Stimulated activated CD8-positive, alpha-beta memory T cell treated with anti-CD3 and anti-CD28 coated beads, Interleukin-2, amount 100 ng/mL, for 1 hour (primary cell): ENCODE data around the gene VAMP8.
"Not testable (repeated sequence)": the region's sequence is repeated elsewhere in the genome, so short reads cannot be mapped to it uniquely, and the experiment has no call there.

ENCODE experiments used
- DNase-seq, 2 donors: peaks; one replicate each; pipeline ENCODE4 v3.0.0-alpha.2; 2020; ENCODE audit warnings: low read depth in 2 of 2

Gene VAMP8

DNA sequence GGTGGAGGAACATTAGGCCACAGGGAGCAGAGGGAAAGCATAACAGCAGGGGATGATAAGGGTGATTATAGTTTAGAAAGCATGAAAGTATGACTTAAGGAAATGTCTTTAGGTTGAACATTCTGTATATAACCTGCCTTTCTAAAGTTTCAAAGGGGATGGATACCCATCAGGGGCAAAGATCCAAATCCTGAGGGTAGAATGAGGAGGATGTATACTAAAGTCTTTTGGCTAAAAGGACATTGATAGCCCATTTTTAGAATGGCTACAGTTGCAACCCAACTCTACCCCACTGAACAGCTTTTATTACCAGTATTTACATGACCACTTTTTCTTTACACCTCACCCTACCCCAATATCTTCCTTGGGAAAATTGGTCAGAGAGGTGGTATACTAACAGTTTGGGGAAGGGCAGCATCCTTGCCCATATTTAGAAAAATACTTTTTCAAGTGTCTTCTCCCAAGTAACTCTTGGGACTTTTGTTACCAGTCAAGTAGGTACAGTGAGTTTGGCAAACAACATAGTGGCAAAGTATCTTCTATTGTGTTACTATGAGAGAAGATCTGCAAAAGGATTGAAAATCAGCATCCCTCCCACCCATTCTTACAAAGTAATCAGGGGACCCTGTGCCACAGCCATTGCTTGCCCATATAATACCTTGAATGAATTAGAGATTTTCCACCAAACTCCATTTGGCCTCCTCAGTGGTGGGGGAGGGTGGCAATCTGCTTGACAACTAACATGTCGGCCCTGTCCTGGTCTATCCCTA, 30.1 kb upstream of the VAMP8 start:
- DNase-seq: no peak

GRCh38 chr2:85547859-85548607, 29.4 kb upstream of the VAMP8 start:
- DNase-seq: no peak

- DNase-seq: no peak
Measured at GRCh38 chr2:85548608-85548900, 28.8 kb upstream of the VAMP8 start.

GRCh38 chr2:85549095-85549494, 28.3 kb upstream of the VAMP8 start:
- DNase-seq: no peak

DNA sequence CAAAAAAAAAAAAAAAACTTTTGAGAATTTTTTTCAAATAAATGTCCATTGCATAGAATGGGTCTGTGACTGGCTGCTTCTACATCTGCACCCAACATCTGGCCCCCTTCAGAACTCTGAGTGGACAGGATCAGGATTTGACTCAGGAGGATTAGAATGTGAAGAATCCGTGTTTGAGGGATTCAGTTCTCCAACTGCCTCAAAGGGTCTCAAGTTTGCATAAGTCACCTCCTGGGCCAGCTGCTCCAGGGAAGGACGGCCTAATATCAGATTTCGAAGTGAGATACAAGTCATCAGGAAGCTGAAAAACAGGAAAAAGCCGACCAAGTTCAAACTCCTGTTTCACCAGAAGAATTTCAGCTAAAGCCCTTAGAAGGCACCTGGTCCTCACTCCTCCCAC, 27.6 kb upstream of the VAMP8 start:
- no peak for DNase-seq

DNA sequence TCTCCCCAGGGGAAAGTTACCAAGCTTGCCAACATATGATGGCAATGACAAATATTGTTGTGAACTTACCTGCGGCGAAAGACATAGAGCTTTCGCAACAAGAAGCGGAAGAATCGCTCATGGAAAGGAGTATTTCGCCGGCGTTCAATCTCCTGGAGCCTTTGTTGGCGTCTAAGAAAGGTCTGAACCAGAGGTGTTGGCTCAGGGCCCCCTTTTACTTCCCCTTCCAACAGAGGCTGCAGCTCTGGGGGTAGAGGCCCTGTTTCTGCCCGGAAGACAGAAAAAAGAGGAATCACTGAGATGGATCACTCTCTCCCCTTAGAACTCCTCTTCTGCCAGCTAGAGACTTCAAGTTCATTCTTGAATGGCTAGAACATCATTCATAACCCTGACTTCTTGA, 26.9 kb upstream of the VAMP8 start:
- no peak for DNase-seq

DNA sequence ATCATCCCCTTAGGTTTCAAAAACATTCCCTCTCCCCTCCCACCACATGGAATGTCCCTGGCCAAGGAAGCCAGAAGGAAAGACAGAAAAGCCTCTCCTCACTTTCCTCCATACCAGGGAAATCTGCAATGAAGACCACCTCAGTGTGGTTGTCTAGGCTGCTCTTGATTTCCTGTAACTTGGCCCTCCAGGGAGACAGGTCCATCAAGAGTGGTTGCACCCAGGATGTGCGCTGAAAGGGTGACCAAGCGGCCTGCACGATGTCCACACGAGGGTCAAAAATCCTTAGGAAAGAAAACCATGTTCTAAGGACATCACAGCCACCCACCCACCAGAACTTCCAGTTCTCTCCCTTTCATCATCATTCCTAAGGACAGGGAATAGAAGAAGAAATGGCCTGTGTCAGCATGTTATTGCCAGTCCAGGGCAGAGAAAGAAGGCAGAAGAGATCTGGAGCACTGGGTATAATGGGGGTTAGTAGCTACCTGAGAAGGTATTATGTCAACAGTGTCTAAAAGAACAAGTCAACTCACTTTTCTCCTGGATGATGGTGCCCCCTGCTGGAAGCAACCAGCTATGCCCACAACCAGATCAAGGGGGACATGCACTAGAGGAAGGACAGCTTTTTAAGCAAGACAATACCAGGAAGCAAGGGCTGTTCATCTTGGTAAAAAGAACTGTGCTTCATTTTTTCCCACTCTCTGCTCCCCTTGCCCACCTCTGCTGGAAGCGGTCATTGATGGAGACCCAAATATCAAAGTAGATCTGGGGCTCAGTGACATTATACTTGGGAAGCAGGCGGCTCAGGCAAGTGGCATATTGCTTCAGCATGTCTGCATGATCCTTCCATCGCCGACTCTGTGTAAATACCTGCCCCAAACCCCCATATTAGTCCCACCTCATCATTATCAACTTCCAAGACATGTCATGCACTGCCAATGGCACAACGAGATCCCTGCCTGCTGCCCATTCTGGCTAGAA, 25.4 kb upstream of the VAMP8 start:
- DNase-seq: peak; percentile 78 to 83

DNA sequence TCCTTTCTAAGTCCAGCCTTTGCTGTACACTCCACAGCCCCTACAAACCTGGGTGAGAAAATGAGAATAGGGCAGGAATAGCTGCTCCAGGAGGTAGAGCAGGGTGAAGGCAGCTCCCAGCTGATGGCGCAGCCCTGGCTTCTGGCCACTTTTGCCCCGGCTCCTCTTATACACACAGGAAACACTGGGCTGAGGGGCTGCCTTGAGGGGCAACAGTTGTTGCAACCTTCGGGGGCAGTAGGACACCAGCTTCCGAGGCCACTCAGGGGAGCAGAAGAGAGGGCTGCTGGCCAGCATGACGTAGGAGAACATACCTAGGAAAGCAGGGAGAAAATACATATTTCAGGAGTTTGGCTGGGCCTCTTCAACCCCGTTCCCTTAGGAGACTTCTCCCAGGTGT, 24.2 kb upstream of the VAMP8 start:
- DNase-seq: no peak

GRCh38 chr2:85554980-85555612, 22.3 kb upstream of the VAMP8 start:
- DNase-seq: no peak

- no peak for DNase-seq
Measured at GRCh38 chr2:85557130-85557529, 20.3 kb upstream of the VAMP8 start.

- DNase-seq: no peak
Measured at GRCh38 chr2:85558160-85558559, 19.2 kb upstream of the VAMP8 start.

DNA sequence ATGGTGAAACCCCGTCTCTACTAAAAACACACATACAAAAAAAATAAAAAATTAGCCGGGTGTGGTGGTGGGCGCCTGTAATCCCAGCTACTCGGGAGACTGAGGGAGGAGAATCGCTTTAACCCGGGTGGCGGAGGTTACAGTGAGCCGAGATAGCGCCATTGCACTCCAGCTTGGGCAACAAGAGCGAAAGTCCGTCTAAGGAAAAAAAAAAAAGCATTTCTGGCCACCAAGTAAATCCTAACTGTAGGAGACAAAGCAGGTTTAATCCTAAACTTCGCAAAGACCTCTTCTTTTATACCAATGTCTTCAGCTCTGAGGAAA, 17.0 kb upstream of the VAMP8 start:
- not testable (repeated sequence) for DNase-seq

DNA sequence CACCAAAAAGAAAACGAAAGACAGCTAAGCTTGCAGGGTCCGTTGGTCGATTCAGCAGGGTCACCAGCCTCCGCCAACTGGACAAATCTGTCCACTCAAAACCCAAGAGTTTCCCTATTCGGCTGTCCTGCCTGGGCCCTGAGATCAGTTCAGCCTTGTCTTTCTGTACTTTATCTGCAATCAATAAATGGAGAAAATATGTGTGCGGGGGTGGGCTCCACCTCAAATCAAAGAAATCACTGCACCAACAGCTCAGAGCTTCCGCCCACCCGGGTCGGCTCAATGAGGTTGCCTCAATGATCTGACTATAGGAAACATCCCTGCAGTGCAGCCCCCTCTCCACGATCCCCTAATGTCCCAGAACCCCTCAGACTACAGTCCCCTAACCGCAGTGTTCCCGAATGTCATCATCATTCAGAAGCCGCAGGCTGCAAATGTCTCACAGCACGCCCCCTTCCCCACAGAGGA, 16.5 kb upstream of the VAMP8 start:
- no peak for DNase-seq

GRCh38 chr2:85561280-85562212, 15.8 kb upstream of the VAMP8 start, which contains the start of gene GGCX:
Gene GGCX (minus strand): TSS chr2:85561493. CDS start chr2:85561428, 65 bp downstream.
- DNase-seq: peak; percentile 88 to 94

GRCh38 chr2:85564144-85564563, 13.2 kb upstream of the VAMP8 start:
- no peak for DNase-seq

GRCh38 chr2:85566265-85566664, 11.1 kb upstream of the VAMP8 start:
- no peak for DNase-seq

DNA sequence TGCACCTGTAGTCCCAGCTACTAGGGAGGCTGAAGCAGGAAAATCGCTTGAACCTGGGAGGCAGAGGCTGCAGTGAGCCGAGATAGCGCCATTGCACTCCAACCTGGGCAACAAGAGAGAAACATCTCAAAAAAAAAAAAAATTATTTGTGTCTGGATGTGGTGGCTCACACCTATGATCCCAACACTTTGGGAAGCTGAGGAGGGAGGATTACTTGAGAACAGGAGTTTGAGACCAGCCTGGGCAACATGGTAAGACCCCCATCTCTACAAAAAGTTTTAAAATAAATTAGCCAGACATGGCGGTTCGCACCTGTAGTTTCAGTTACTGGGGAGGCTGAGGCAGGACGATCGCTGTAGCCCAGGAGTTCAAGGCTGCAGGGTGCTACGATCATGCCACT, 1.6 kb upstream of the VAMP8 start:
- no peak for DNase-seq

DNA sequence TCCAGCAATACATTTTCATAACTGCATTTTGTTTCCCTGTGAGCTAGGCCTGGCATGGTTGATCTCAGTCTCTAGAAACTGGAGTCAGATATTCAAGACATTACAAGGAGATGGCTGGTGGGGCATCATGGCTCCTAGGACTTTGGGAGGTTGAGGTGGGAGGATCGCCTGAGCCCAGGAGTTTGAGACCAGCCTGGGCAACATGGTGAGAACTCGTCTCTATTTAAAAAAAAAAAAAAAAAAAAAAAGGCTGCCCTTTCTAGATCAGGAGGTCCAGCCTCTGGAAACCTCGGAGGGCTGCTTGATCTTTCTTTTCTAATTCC, 362 bp upstream of the VAMP8 start:
- no peak for DNase-seq

DNA sequence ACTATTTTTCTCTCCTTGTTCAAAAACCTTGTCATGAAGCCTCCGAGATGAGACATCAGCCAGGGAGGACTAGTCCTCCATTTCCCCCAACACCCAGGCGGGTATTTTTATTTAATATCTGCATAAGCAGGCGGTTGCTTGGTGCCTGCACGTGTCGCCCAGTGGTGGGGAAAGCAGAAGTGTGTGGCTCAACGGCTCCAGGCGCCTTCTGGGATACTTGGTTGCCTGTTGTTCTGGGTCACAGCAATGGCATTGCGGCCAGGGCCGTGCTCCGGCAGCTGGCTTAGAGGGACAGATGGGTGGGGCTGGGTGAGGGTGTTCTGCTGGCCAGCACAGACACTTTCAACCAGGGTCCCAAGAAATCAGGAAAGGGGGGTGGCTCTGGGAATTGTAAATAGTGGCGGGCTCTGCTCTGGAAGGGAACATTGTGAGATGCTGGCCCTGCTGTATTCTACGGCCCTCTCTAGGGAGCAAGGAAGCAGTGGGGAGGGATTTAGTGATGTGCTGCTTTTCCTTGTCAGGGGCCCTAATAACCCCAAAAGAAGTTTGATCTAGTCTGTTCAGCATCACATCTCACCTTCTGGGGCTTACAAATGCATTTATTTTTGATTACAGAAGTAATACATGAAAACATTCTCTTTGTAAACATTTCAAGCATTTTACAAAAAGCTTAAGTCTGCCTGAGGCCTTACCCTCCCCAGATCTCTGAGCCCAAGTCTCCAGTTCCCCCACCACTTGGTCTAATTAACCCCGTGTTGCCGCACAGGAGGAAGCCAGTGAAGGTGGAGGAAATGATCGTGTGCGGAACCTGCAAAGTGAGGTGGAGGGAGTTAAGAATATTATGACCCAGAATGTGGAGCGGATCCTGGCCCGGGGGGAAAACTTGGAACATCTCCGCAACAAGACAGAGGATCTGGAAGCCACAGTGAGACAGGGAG, 1.1 kb downstream of the VAMP8 start:
- no peak for DNase-seq
